ENCODE measurements around the gene KREMEN2.
"Not testable (repeated sequence)": the region's sequence is repeated elsewhere in the genome, so short reads cannot be mapped to it uniquely, and the experiment has no call there.

The KREMEN2 gene

DNA sequence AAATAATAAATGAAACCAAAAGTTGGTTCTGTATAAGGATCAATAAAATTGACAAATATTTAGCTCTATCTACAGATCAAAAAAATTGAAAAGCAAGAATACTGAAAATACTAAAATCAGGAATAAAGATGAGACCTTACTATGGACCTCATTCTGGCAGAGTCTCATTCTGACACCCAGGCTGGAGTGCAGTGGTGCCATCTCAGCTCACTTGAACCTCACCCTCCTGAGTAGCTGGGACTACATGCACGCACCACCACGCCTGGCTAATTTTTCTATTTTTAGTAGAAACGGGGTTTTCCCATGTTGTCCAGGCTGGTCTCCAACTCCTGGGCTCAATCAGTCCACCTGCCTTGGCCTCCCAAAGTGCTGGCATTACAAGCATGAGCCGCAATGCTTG lies 22.0 kb upstream of the KREMEN2 start:
- no peaks in the 10 kb centered on the region for H3K9me3 ChIP-seq (ENCODE audit: control insufficient read depth, insufficient read depth, low read length)
- H3K4me1 ChIP-seq (ENCODE audit: control insufficient read depth, insufficient read depth, low read length) = no peaks in the 10 kb centered on the region
- H3K36me3 ChIP-seq (ENCODE audit: control insufficient read depth, insufficient read depth, low read length) = peaks cover 20% of the 10 kb centered on the region
- H3K9ac ChIP-seq (ENCODE audit: low read depth, low read length) = no peak overlapping the region
- H3K27me3 ChIP-seq (ENCODE audit: control insufficient read depth, insufficient read depth, low read length) = no peaks in the 10 kb centered on the region
- H3K4me3 ChIP-seq (ENCODE audit: low read depth, low read length) = no peak overlapping the region
- no peak overlapping the region for H3K27ac ChIP-seq (ENCODE audit: low read depth, low read length)

DNA sequence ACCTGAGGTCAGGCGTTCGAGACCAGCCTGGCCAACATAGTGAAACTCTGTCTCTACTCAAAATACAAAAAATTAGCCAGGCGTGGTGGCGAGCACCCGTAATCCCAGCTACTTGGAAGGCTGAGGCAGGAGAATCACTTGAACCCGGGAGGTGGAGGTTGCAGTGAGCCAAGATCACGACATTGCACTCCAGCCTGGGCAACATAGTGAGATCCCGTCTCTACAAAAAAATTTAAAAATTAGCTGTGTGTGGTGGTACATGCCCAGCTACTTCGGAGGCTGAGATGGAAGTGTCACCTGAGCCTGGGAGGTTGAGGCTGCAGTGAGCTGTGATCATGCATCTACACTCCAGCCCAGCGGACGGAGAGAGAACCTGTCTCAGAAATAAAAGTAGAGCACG lies 20.4 kb upstream of the KREMEN2 start:
- H3K4me3 ChIP-seq (ENCODE audit: low read depth, low read length); H3K4me1 ChIP-seq (ENCODE audit: control insufficient read depth, insufficient read depth, low read length); H3K9ac ChIP-seq (ENCODE audit: low read depth, low read length); H3K9me3 ChIP-seq (ENCODE audit: control insufficient read depth, insufficient read depth, low read length); H3K27me3 ChIP-seq (ENCODE audit: control insufficient read depth, insufficient read depth, low read length); H3K27ac ChIP-seq (ENCODE audit: low read depth, low read length): not testable (repeated sequence)
- peaks cover 12% of the 10 kb centered on the region for H3K36me3 ChIP-seq (ENCODE audit: control insufficient read depth, insufficient read depth, low read length)

- Histone ChIP-seq H3K4me1 (ENCODE audit: control insufficient read depth, insufficient read depth, low read length) (no peaks in the 10 kb centered on the region), H3K9ac (ENCODE audit: low read depth, low read length) (no peak overlapping the region), H3K4me3 (ENCODE audit: low read depth, low read length) (no peak overlapping the region), H3K9me3 (ENCODE audit: control insufficient read depth, insufficient read depth, low read length) (no peaks in the 10 kb centered on the region), H3K27me3 (ENCODE audit: control insufficient read depth, insufficient read depth, low read length) (no peaks in the 10 kb centered on the region), H3K36me3 (ENCODE audit: control insufficient read depth, insufficient read depth, low read length) (no peaks in the 10 kb centered on the region), H3K27ac (ENCODE audit: low read depth, low read length) (no peak overlapping the region)
Observed at GRCh38 chr16:2946649-2947048, 17.4 kb upstream of the KREMEN2 start.

- H3K9me3 ChIP-seq (ENCODE audit: control insufficient read depth, insufficient read depth, low read length) = no peaks in the 10 kb centered on the region
- no peak overlapping the region for H3K9ac ChIP-seq (ENCODE audit: low read depth, low read length)
- no peaks in the 10 kb centered on the region for H3K4me1 ChIP-seq (ENCODE audit: control insufficient read depth, insufficient read depth, low read length)
- no peaks in the 10 kb centered on the region for H3K27me3 ChIP-seq (ENCODE audit: control insufficient read depth, insufficient read depth, low read length)
- H3K4me3 ChIP-seq (ENCODE audit: low read depth, low read length) = no peak overlapping the region
- no peak overlapping the region for H3K27ac ChIP-seq (ENCODE audit: low read depth, low read length)
- H3K36me3 ChIP-seq (ENCODE audit: control insufficient read depth, insufficient read depth, low read length) = no peaks in the 10 kb centered on the region
Observed at GRCh38 chr16:2948807-2949704, 15.0 kb upstream of the KREMEN2 start.

- Histone ChIP-seq H3K4me3 (ENCODE audit: low read depth, low read length) (no peak overlapping the region), H3K4me1 (ENCODE audit: control insufficient read depth, insufficient read depth, low read length) (no peaks in the 10 kb centered on the region), H3K36me3 (ENCODE audit: control insufficient read depth, insufficient read depth, low read length) (no peaks in the 10 kb centered on the region), H3K27ac (ENCODE audit: low read depth, low read length) (no peak overlapping the region), H3K9me3 (ENCODE audit: control insufficient read depth, insufficient read depth, low read length) (no peaks in the 10 kb centered on the region), H3K9ac (ENCODE audit: low read depth, low read length) (no peak overlapping the region), H3K27me3 (ENCODE audit: control insufficient read depth, insufficient read depth, low read length) (no peaks in the 10 kb centered on the region)
Observed at GRCh38 chr16:2949705-2950352, 14.2 kb upstream of the KREMEN2 start.

DNA sequence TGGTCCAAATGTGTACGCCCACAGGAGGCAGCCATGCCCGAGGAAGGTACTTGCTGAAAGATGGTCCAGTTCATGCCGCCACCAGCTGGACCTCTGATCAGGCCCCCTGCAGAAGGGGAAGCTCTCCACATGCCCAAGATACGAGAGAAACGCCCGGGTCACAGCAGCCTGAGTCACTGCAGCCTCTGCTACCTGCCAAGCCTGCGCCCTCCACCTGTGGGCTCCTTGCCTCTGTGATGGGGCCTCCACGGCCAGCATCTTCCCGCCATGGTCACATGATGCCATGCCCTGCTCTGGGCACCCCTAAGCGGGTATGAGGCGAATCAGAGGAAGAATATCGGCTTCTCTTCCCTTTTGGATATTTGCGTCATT lies 13.7 kb upstream of the KREMEN2 start:
- 0 out of 2 replicates have a peak, but pooled peaks cover 4% of the 10 kb centered on the region for H3K4me1 ChIP-seq (ENCODE audit: control insufficient read depth, insufficient read depth, low read length)
- no peaks in the 10 kb centered on the region for H3K27me3 ChIP-seq (ENCODE audit: control insufficient read depth, insufficient read depth, low read length)
- no peak overlapping the region for H3K9ac ChIP-seq (ENCODE audit: low read depth, low read length)
- H3K4me3 ChIP-seq (ENCODE audit: low read depth, low read length) = no peak overlapping the region
- H3K36me3 ChIP-seq (ENCODE audit: control insufficient read depth, insufficient read depth, low read length) = no peaks in the 10 kb centered on the region
- H3K27ac ChIP-seq (ENCODE audit: low read depth, low read length) = no peak overlapping the region
- no peaks in the 10 kb centered on the region for H3K9me3 ChIP-seq (ENCODE audit: control insufficient read depth, insufficient read depth, low read length)

- Histone ChIP-seq H3K9me3 (ENCODE audit: control insufficient read depth, insufficient read depth, low read length) (no peaks in the 10 kb centered on the region), H3K4me3 (ENCODE audit: low read depth, low read length) (no peak overlapping the region), H3K27me3 (ENCODE audit: control insufficient read depth, insufficient read depth, low read length) (no peaks in the 10 kb centered on the region), H3K27ac (ENCODE audit: low read depth, low read length) (no peak overlapping the region), H3K4me1 (ENCODE audit: control insufficient read depth, insufficient read depth, low read length) (peaks cover 7% of the 10 kb centered on the region), H3K9ac (ENCODE audit: low read depth, low read length) (no peak overlapping the region), H3K36me3 (ENCODE audit: control insufficient read depth, insufficient read depth, low read length) (no peaks in the 10 kb centered on the region)
Observed at GRCh38 chr16:2950773-2951172, 13.3 kb upstream of the KREMEN2 start.

DNA sequence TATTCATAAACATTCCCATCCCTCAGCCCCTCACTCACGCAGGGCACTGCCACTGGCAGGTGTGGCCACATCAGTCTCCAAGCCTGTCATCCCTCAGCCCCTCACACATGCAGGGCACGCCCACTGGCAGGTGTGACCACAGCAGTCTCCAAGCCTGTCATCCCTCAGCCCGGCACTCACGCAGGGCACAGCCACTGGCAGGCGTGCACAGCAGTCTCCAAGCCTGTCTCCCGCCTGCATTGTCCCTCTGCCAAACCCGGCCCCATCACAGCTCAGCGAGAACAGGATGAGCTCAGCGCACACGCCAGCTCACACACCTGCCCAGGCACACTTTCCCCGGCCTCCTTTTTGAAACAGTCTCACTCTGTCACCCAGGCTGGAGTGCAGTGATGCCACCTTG lies 11.4 kb upstream of the KREMEN2 start:
- Histone ChIP-seq H3K4me3 (ENCODE audit: low read depth, low read length) (no peak overlapping the region), H3K9me3 (ENCODE audit: control insufficient read depth, insufficient read depth, low read length) (no peaks in the 10 kb centered on the region), H3K9ac (ENCODE audit: low read depth, low read length) (no peak overlapping the region), H3K36me3 (ENCODE audit: control insufficient read depth, insufficient read depth, low read length) (no peaks in the 10 kb centered on the region), H3K27me3 (ENCODE audit: control insufficient read depth, insufficient read depth, low read length) (no peaks in the 10 kb centered on the region), H3K4me1 (ENCODE audit: control insufficient read depth, insufficient read depth, low read length) (peaks cover 13% of the 10 kb centered on the region), H3K27ac (ENCODE audit: low read depth, low read length) (no peak overlapping the region)

DNA sequence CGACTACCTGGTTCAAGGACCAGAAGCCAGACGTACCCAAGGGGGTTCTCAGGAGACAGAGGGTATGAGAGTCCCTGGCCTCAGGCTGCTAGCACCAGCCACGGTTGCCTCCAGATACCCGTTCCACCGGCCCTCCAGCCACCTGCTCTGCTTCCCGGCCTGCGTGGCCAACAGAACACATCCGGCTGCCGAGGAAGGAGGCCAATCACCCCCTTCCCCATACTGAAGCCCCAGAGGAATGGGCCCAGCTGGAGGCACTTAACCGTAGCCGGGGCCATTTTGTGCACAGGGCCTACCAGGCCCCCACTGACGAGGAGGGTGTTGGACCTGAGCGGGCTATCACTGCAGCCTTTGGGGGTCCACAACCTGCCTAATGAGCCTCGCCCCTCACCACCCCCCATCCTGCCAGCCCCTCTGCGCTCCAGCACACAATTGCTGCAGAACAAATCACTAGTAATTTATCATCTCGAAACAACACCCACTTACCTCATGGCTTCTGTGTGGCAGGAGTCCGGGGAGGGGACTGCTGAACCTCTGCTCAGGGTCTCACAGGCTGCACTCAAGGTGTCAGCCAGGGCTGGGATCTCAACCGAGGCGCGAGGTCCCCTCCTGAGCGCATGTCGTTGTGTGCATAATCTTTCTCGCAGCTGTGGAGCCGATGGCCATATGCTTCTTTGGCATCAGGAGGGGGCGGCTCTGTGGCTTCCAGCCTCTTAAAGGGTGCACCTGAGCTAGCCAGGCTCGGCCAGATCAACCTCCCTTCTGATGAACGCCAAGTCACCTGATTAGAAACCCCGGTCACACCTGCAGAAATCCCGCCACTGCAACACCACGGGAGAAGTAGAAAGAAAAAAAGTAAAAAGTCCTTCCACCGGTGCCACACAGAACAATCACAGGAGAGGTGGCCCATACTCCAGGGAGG lies 10.1 kb upstream of the KREMEN2 start:
- Histone ChIP-seq H3K9ac (ENCODE audit: low read depth, low read length) (no peak overlapping the region), H3K9me3 (ENCODE audit: control insufficient read depth, insufficient read depth, low read length) (no peaks in the 10 kb centered on the region), H3K4me1 (ENCODE audit: control insufficient read depth, insufficient read depth, low read length) (peaks cover 13% of the 10 kb centered on the region), H3K27ac (ENCODE audit: low read depth, low read length) (no peak overlapping the region), H3K4me3 (ENCODE audit: low read depth, low read length) (no peak overlapping the region), H3K36me3 (ENCODE audit: control insufficient read depth, insufficient read depth, low read length) (no peaks in the 10 kb centered on the region), H3K27me3 (ENCODE audit: control insufficient read depth, insufficient read depth, low read length) (no peaks in the 10 kb centered on the region)

DNA sequence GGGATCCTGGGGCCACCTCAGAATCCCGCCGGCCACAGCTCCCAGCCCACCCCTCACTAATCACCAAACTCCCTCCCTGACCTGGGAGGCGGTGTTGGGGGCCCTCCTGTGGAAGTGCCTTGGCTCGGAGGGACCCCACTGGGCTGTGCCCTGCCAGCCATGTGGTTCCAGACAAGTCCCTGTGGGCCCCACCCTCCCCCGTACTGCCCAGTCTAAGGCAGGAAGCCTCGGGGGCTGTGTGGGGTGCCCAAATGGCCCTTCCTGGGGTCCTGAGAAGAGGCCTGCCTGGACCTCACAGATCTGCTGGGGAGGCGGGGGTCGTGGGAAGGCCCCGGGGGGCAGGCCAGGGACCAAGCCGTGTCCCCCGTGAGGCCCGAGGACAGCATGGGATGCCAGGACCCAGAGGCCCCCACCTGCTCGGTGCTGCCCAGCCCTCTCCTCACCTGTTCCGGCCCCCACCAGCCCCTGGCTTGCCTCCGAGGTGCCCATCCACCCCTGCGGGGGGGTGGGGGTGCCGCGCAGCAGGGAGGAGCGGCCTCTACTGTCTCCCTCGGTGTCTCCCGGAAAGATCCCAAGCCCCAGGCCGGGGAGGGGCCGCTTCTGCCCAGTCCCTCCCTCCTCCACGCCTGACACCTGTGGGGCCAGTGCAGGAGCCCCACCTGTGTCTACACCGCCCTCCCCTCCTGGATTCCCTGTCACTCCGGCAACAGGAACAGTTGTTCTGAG lies 9.3 kb upstream of the KREMEN2 start:
- Histone ChIP-seq H3K36me3 (ENCODE audit: control insufficient read depth, insufficient read depth, low read length) (no peaks in the 10 kb centered on the region), H3K4me3 (ENCODE audit: low read depth, low read length) (no peak overlapping the region), H3K9me3 (ENCODE audit: control insufficient read depth, insufficient read depth, low read length) (no peaks in the 10 kb centered on the region), H3K4me1 (ENCODE audit: control insufficient read depth, insufficient read depth, low read length) (peaks cover 13% of the 10 kb centered on the region), H3K27ac (ENCODE audit: low read depth, low read length) (no peak overlapping the region), H3K27me3 (ENCODE audit: control insufficient read depth, insufficient read depth, low read length) (no peaks in the 10 kb centered on the region), H3K9ac (ENCODE audit: low read depth, low read length) (no peak overlapping the region)

All from HUES48 (cell line).